GM21529 (cell line): Measurements from ENCODE around the gene COPE.
"Not testable (repeated sequence)": the region's sequence is repeated elsewhere in the genome, so short reads cannot be mapped to it uniquely, and the experiment has no call there.

ENCODE experiments used
- ATAC-seq: cut with Tn5 transposase; IDR thresholded peaks from one replicate; pipeline ENCODE4 v1.9.1; 2021; ENCODE audit not compliant: unreplicated experiment

Gene COPE

GRCh38 chr19:18940769-18941627, 21.8 kb upstream of the COPE start, which contains the start of gene HOMER3:
Gene HOMER3 (minus strand): TSS chr19:18941217. CDS start chr19:18938982, 2,235 bp downstream.
- no peak for ATAC-seq

DNA sequence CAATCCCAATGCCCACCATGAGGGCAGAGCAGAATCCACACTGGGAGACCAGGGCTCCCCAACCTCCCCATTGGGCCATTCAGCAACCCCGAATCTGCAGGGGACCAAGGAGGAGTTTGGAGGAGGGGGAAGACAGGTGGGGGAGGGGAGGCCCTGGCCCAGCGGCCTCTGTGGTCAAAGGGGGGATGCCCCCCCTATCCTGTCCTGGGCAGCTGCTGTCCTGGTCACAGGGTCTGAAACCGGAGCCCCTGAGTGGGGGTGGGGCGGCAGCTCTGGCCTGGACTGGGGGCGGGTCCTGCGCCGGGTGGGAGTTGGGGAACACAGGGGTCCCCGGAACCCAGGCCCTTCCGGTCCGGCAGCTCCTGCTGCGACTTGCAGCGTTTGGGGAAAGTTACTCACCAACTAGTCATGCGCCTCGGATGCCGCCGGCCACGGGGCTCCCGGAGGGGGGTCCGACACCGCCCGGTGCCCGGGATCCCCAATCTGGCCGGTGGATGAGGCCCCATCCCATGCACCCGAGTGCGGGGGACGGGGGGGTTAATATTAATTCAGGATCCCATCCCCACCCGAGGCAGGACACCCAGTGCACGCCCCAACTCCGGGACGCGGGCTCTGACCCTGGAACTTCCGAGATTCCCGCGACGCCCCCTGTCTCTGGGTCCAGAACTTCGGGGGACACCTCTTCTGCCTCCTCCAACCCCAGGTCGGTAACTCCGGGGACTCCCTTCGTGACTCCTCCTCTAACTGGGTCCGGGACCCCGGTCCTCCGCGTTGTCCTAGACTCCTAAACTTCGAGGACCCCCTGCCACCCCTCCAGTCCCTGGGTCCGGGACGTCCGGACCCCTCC, 21.0 kb upstream of the COPE start:
- ATAC-seq: no peak

DNA sequence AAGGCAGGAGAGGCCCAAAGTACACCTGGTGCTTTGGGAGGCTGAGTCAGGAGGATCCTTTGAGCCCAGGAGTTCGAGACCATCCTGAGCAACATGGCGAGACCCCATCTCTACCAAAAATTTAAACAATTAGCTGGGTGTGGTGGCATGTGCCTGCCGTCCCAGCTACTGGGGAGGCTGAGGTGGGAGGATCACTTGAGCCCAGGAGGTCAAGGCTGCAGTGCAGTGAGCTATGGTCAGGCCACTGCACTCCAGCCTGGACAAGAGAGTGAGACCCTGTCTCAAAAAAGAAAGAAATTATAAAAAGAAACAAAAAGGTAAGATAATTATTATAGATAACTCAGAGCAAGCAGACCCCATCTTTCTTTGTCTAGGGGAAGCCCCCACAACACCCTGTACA, 20.0 kb upstream of the COPE start:
- ATAC-seq: no peak

- ATAC-seq: no peak
Observed at GRCh38 chr19:18933297-18933696, 14.1 kb upstream of the COPE start.

DNA sequence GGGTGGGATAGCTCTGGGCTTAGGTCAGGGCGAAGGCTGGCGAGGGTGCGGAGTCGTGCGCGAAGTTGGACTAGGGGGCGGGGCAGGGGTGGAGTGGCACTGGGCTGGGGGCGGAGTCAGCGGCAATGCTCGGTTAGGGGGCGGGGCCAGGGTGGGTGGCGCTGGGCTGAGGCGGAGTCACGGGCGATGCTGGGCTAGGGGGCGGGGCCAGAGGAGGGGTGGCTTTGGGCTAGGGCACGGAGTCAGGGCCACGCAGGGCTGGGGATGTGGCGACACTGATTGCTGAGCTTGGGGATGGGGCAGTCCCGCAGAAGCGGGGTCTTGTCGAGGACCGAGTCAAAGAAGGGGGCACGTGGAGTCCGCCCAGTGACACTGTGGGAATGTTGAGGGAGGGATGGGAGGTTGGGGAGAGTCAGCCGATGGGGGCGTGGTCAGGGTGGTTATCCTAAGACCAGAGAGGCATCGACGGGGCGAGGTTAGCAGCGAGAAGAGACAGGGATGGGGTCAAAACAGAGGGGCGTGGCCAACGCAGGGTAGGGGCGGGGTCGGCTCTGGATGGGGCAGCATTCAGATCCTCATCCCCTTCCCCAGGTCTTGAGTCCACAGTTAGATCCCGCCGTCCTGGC, 13.1 kb upstream of the COPE start:
- ATAC-seq: no peak

DNA sequence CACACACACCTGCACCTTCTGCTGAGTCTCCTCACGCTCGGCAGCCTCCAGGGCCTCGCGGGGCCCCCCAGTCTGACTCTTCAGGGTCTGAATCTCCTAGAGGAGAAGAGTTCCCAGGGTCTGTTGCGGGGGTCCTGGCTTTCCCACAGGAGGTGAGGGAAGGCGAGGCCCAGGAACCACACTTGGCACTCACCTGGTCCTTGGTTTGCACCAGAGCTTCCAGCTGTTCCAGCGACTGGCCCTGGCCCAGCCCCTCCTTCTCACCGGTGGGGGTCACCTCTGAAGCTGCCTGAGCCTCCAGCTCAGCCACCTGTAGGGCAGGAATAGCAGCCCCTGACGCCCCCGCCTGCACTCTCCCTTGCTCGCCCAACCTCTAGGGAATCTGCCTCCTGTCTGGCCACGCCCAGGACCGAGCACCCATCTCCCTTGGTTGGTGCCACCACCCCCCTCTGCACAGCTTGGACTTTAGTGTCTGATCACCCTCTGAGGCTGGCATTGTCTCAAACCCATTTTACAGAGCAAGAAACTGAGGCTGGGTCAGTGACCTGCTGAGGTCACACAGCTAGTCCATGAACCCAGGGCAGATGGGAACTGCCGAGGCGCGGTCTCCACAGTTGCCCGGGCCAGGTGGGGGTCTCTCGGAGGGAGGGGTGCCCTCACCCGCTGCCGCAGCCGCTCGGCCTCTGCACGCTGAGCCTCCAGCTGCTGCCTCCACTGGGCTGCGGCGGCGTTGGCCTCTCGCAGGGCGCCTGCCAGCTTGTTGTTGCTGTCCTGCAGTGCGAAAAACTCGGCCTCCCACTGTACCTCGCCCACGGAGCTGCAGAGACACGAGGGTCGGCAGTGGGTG, 12.4 kb upstream of the COPE start:
- ATAC-seq: no peak

- no peak for ATAC-seq
Observed at GRCh38 chr19:18929311-18929710, 10.1 kb upstream of the COPE start.

DNA sequence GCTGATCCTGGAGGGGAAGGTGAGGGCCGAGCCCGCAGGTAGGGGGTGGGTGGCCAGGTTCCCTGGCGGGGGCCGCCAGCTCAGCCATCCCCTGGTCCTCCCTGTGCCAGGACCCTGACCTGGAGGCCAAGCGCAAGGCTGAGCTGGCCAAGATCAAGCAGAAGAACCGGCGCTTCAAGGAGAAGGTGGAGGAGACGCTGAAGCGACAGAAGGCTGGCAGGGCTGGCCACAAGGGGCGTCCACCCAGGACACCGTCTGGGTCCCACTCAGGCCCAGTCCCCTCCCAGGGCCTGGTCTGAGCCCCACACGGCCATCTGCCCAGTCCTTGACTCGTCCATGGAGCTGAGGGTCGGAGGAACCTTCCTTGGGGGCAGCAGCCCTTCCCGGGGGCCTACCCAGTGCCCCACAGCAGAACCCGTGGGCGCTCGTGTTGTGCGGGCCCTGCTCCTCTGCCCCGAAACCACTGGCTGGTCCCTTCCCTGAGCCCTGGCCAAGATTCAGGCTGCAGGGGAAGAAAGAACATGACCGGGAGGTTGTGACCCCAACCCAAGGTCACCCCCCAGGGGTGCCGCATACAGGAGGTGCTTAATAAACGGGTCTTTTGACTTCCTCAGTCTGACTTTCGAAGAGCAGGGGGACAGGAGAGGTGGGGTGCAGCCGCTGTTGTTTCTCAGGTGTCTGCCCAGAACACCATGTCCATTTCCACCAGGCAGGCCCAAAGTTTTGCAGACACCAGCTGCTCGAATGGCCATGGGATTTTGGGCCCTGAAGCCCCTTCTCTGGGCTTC, 9.0 kb upstream of the COPE start:
- ATAC-seq: no peak

DNA sequence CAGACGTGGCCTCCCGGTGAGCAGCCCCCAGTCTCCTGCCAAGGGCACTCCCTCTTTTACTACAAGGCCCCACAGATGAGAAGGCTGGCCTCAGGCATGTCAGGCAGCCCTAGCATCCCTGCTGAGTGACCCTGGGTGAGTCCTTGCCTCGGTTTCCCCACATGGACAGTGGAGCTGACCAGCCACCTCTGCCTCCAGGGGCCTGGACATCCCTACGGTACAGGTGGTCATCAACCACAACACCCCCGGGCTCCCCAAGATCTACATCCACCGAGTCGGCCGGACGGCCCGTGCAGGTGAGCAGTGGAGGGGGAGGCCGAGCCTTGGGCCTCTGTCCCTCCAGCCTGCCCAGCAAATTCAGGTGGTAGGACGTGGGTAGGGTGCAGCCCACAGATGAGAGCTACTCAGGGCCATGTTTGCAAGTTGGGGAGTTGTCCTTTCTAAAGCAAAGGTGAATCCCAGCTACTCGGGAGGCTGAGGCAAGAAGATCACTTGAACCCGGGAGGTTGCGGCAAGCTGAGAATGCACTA, 5.6 kb upstream of the COPE start:
- ATAC-seq: no peak

GRCh38 chr19:18922228-18922985, 3.2 kb upstream of the COPE start:
- no peak for ATAC-seq

DNA sequence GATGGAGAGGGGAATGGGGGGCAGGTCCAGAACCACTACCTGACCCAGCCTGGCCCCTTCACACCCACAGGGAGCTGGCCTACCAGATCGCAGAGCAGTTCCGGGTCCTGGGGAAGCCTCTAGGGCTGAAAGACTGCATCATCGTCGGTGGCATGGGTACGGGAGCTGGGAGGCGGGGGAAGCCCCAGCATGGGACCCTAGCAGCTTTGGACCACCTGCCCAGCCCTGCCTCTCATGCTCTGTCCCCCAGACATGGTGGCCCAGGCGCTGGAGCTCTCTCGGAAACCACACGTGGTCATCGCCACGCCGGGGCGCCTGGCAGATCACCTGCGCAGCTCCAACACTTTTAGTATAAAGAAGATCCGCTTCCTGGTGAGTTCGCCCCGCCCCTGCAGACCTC, 2.4 kb upstream of the COPE start:
- no peak for ATAC-seq

DNA sequence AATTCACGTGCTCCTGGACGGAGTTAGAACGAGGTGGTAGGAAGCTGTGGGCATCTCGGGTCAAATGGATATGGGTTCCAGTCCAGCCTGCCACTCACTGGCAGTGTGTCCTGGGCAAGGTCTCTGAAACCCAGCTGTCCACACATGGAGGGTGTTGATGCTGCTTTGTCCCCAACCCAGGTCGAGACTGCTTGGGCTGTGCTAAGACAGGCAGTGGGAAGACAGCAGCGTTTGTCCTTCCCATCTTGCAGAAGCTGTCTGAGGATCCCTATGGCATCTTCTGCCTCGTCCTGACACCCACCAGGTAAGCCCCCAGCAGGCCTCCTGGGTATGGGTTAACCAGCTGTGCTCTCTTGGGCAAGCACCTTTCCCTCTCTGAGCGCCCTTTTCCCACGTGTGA, 1.2 kb upstream of the COPE start:
- no peak for ATAC-seq

DNA sequence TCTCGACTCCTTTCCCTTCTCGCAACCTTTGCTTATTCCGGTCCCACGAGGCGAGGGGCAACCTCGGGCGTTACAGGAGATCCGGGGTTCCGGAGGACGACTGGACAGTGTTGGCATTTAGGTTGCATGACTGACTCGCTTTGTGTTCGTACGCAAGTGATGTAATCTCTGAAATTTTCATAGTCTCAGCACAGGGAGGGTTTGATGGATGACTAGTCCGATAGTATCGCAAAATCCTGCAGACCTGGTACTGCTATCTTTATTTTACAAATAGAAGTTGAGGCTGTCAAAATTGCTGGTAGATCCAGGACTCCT, 670 bp upstream of the COPE start:
- ATAC-seq: peak; percentile 4

GRCh38 chr19:18917593-18917992, 1.6 kb downstream of the COPE start:
- not testable (repeated sequence) for ATAC-seq

DNA sequence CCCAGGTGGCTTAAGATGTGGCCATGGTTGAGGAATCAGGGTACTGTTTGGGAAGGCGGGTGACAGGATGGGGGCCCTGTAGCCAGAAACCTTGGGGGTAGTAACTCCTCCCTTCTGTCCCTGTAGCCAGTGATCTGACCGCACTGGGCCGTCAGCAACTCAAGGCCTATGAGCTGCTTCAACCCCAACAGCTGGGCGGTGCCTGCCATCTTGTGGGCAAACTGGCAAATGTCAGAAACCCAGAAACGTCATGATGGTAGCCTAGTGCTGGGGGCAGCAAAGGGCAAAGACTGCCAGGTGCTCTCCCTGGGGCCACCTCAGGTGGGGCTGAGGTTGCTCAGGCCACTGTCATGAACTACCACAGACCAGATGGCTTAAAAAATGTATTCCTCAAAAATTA, 3.5 kb downstream of the COPE start:
- ATAC-seq: no peak

GRCh38 chr19:18913466-18913865, 5.7 kb downstream of the COPE start:
- no peak for ATAC-seq

DNA sequence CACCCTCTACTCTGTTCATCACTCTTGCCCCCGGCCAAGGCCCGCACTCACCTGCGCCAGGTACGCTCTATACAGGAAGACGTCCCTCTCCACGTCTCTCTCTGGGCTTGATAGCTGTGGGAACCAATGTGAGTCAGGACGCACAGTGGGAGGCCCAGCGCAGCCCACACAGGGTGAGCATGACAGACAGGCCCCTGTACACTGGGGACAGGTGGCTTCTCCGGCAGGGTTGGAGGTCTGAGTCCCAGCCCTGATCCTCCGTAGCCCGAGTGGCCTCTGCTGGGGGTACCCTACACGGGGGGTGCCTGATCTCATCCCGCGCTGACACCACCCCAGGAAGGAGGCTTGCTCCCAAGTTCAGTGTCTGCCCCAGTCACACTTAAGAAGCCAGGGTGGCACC, 6.3 kb downstream of the COPE start:
- no peak for ATAC-seq

- no peak for ATAC-seq
Observed at GRCh38 chr19:18910801-18911436, 8.3 kb downstream of the COPE start.

DNA sequence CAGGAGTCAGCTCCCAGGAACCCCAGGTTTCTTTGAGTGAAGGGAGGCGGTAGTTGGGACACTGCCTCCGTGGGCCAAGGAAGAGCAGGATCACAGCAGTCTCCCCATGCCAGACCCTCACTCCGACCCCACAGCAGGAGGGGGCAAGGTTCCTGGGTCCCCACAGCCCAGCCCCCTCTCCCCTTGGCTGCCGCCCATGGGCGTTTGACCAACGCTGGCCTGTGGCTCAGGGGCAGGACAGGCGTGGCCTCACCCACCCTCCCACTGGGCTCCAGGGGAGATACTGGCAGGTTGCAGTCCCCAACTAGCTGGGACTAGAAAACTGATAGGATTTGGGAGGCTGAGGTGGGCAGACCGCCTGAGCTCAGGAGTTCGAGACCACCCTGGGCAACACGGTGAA, 9.2 kb downstream of the COPE start:
- ATAC-seq: no peak
